Measurements from ENCODE around the gene LHFPL4.
A peak's percentile ranks its signal among the peaks of the same experiment; 100 is the strongest.
"Not testable (repeated sequence)": the region's sequence is repeated elsewhere in the genome, so short reads cannot be mapped to it uniquely, and the experiment has no call there.

The LHFPL4 gene

GRCh38 chr3:9553021-9553947, at the start of gene LHFPL4:
TSS of gene LHFPL4 (minus strand) at chr3:9553822. CDS start at chr3:9552679, 1,143 bp downstream.
- ATAC-seq (replicated peaks; ENCODE audit: extremely low read depth, poor library complexity, severe bottlenecking): no peak
- Mint-ChIP-seq H3K4me1 (peaks cover 15% of the 10 kb centered on the region), H3K9me3 (no peaks in the 10 kb centered on the region), H3K27ac (ENCODE audit: low read depth) (no peak within 1 kb of the TSS), H3K4me3 (peak within 1 kb of the TSS; percentile 46), H3K27me3 (peaks cover 84% of the 10 kb centered on the region), H3K36me3 (ENCODE audit: insufficient read depth) (no peaks in the 10 kb centered on the region)
- DNase-seq (ENCODE audit: low spot score in 2 of 2): no peak

- peaks cover 64% of the 10 kb centered on the region for H3K27me3 Mint-ChIP-seq
These were observed 49.0 kb upstream of the LHFPL4 start for GRCh38 chr3:9602620-9603019.

GRCh38 chr3:9601006-9601581, 47.5 kb upstream of the LHFPL4 start:
- H3K36me3 Mint-ChIP-seq (ENCODE audit: insufficient read depth); ATAC-seq (replicated peaks; ENCODE audit: extremely low read depth, poor library complexity, severe bottlenecking); H3K9me3 Mint-ChIP-seq; H3K4me1 Mint-ChIP-seq; DNase-seq (ENCODE audit: low spot score in 2 of 2); H3K27ac Mint-ChIP-seq (ENCODE audit: low read depth); H3K4me3 Mint-ChIP-seq: not testable (repeated sequence)
- H3K27me3 Mint-ChIP-seq: peaks cover 62% of the 10 kb centered on the region

More at GRCh38 chr3:9602620-9603019, 49.0 kb upstream of the LHFPL4 start:
- no peak for ATAC-seq (replicated peaks; ENCODE audit: extremely low read depth, poor library complexity, severe bottlenecking)
- Mint-ChIP-seq H3K4me1 (no peaks in the 10 kb centered on the region), H3K9me3 (peaks cover 6% of the 10 kb centered on the region), H3K4me3 (no peak overlapping the region), H3K27ac (ENCODE audit: low read depth) (no peak overlapping the region), H3K36me3 (ENCODE audit: insufficient read depth) (peaks cover 1% of the 10 kb centered on the region)
- no peak for DNase-seq (ENCODE audit: low spot score in 2 of 2)

- DNase-seq (ENCODE audit: low spot score in 2 of 2) (no peak), ATAC-seq (replicated peaks; ENCODE audit: extremely low read depth, poor library complexity, severe bottlenecking) (no peak)
- H3K4me1 Mint-ChIP-seq: no peaks in the 10 kb centered on the region
- peaks cover 1% of the 10 kb centered on the region for H3K36me3 Mint-ChIP-seq (ENCODE audit: insufficient read depth)
- H3K9me3 Mint-ChIP-seq: no peaks in the 10 kb centered on the region
- H3K4me3 Mint-ChIP-seq: peak overlapping the region; percentile 27
- H3K27ac Mint-ChIP-seq (ENCODE audit: low read depth): no peak overlapping the region
- peaks cover 62% of the 10 kb centered on the region for H3K27me3 Mint-ChIP-seq
These were observed 47.0 kb upstream of the LHFPL4 start for GRCh38 chr3:9600597-9600996.

GRCh38 chr3:9598783-9599387, 45.3 kb upstream of the LHFPL4 start:
- H3K4me3 Mint-ChIP-seq: no peak overlapping the region

GRCh38 chr3:9595877-9596276, 42.3 kb upstream of the LHFPL4 start:
- peaks cover 1% of the 10 kb centered on the region for H3K36me3 Mint-ChIP-seq (ENCODE audit: insufficient read depth)
- no peak overlapping the region for H3K27ac Mint-ChIP-seq (ENCODE audit: low read depth)
- DNase-seq (ENCODE audit: low spot score in 2 of 2) (no peak), ATAC-seq (replicated peaks; ENCODE audit: extremely low read depth, poor library complexity, severe bottlenecking) (no peak)
- no peaks in the 10 kb centered on the region for H3K4me1 Mint-ChIP-seq
- H3K9me3 Mint-ChIP-seq: no peaks in the 10 kb centered on the region
- H3K4me3 Mint-ChIP-seq: no peak overlapping the region
- H3K27me3 Mint-ChIP-seq: peaks cover 37% of the 10 kb centered on the region

More at GRCh38 chr3:9598783-9599387, 45.3 kb upstream of the LHFPL4 start:
- peaks cover 1% of the 10 kb centered on the region for H3K36me3 Mint-ChIP-seq (ENCODE audit: insufficient read depth)
- DNase-seq (ENCODE audit: low spot score in 2 of 2): no peak
- no peaks in the 10 kb centered on the region for H3K4me1 Mint-ChIP-seq
- ATAC-seq (replicated peaks; ENCODE audit: extremely low read depth, poor library complexity, severe bottlenecking): no peak
- no peak overlapping the region for H3K27ac Mint-ChIP-seq (ENCODE audit: low read depth)
- peaks cover 56% of the 10 kb centered on the region for H3K27me3 Mint-ChIP-seq
- no peaks in the 10 kb centered on the region for H3K9me3 Mint-ChIP-seq

GRCh38 chr3:9591781-9592180, 38.2 kb upstream of the LHFPL4 start:
- not testable (repeated sequence) for H3K27ac Mint-ChIP-seq (ENCODE audit: low read depth)

GRCh38 chr3:9590282-9590791, 36.7 kb upstream of the LHFPL4 start:
- Mint-ChIP-seq H3K27ac (ENCODE audit: low read depth) (no peak overlapping the region), H3K4me3 (no peak overlapping the region), H3K27me3 (peaks cover 28% of the 10 kb centered on the region), H3K36me3 (ENCODE audit: insufficient read depth) (peaks cover 2% of the 10 kb centered on the region), H3K9me3 (no peaks in the 10 kb centered on the region), H3K4me1 (no peaks in the 10 kb centered on the region)
- DNase-seq (ENCODE audit: low spot score in 2 of 2) (no peak), ATAC-seq (replicated peaks; ENCODE audit: extremely low read depth, poor library complexity, severe bottlenecking) (no peak)

More at GRCh38 chr3:9591781-9592180, 38.2 kb upstream of the LHFPL4 start:
- H3K27me3 Mint-ChIP-seq: peaks cover 33% of the 10 kb centered on the region
- not testable (repeated sequence) for ATAC-seq (replicated peaks; ENCODE audit: extremely low read depth, poor library complexity, severe bottlenecking); DNase-seq (ENCODE audit: low spot score in 2 of 2); H3K36me3 Mint-ChIP-seq (ENCODE audit: insufficient read depth); H3K9me3 Mint-ChIP-seq; H3K4me1 Mint-ChIP-seq; H3K4me3 Mint-ChIP-seq

- no peak for DNase-seq (ENCODE audit: low spot score in 2 of 2)
- ATAC-seq (replicated peaks; ENCODE audit: extremely low read depth, poor library complexity, severe bottlenecking): no peak
- peaks cover 10% of the 10 kb centered on the region for H3K27me3 Mint-ChIP-seq
- H3K9me3 Mint-ChIP-seq: no peaks in the 10 kb centered on the region
- H3K36me3 Mint-ChIP-seq (ENCODE audit: insufficient read depth): peaks cover 3% of the 10 kb centered on the region
- H3K27ac Mint-ChIP-seq (ENCODE audit: low read depth): no peak overlapping the region
- H3K4me1 Mint-ChIP-seq: no peaks in the 10 kb centered on the region
- no peak overlapping the region for H3K4me3 Mint-ChIP-seq
These were observed 30.2 kb upstream of the LHFPL4 start for GRCh38 chr3:9583792-9584191.

GRCh38 chr3:9583371-9583770, 29.7 kb upstream of the LHFPL4 start:
- Mint-ChIP-seq H3K27ac (ENCODE audit: low read depth) (no peak overlapping the region), H3K36me3 (ENCODE audit: insufficient read depth) (peaks cover 3% of the 10 kb centered on the region), H3K27me3 (peaks cover 10% of the 10 kb centered on the region), H3K9me3 (no peaks in the 10 kb centered on the region), H3K4me1 (no peaks in the 10 kb centered on the region), H3K4me3 (no peak overlapping the region)
- DNase-seq (ENCODE audit: low spot score in 2 of 2): no peak
- no peak for ATAC-seq (replicated peaks; ENCODE audit: extremely low read depth, poor library complexity, severe bottlenecking)

- ATAC-seq (replicated peaks; ENCODE audit: extremely low read depth, poor library complexity, severe bottlenecking) (no peak), DNase-seq (ENCODE audit: low spot score in 2 of 2) (no peak)
- H3K4me3 Mint-ChIP-seq: no peak overlapping the region
- H3K9me3 Mint-ChIP-seq: no peaks in the 10 kb centered on the region
- no peak overlapping the region for H3K27ac Mint-ChIP-seq (ENCODE audit: low read depth)
- no peaks in the 10 kb centered on the region for H3K4me1 Mint-ChIP-seq
- H3K27me3 Mint-ChIP-seq: peaks cover 7% of the 10 kb centered on the region
- H3K36me3 Mint-ChIP-seq (ENCODE audit: insufficient read depth): peaks cover 2% of the 10 kb centered on the region
These were observed 28.7 kb upstream of the LHFPL4 start for GRCh38 chr3:9582332-9582731.

- ATAC-seq (replicated peaks; ENCODE audit: extremely low read depth, poor library complexity, severe bottlenecking): no peak
- H3K9me3 Mint-ChIP-seq: no peaks in the 10 kb centered on the region
- no peaks in the 10 kb centered on the region for H3K4me1 Mint-ChIP-seq
- peaks cover 1% of the 10 kb centered on the region for H3K27me3 Mint-ChIP-seq
- no peak for DNase-seq (ENCODE audit: low spot score in 2 of 2)
- H3K36me3 Mint-ChIP-seq (ENCODE audit: insufficient read depth): peaks cover 2% of the 10 kb centered on the region
- H3K27ac Mint-ChIP-seq (ENCODE audit: low read depth): no peak overlapping the region
- H3K4me3 Mint-ChIP-seq: no peak overlapping the region
These were observed 28.1 kb upstream of the LHFPL4 start for GRCh38 chr3:9581742-9582141.

Data from central memory CD8-positive, alpha-beta T cell (primary cell).